ENCODE data around the gene TRIM56. TPM values are rescaled to one million over a fixed set of nuclear protein-coding genes. Genes with fewer than 3 reads are reported as not detected.
A peak's percentile ranks its signal among the peaks of the same experiment; 100 is the strongest.
"Not testable (repeated sequence)": the region's sequence is repeated elsewhere in the genome, so short reads cannot be mapped to it uniquely, and the experiment has no call there.

Gene TRIM56
- total and polyA plus RNA-seq, 2 of the 4 experiments (the other 2 are of a cell fraction) = 3.9 to 5.9 TPM

DNA sequence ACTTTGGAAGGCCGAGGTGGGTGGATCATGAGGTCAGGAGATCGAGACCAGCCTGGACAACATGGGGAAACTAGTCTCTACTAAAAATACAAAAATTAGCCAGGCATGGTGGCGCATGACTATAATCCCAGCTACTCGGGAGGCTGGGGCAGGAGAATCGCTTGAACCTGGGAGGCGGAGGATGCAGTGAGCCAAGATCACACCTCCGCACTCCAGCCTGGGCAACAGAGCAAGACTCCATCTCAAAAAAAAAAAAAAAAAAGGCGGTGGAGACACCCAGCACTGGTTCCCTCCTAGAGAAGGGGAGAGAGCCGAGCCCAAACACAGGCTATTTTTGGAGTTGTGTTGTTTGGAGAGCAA lies 36.3 kb downstream of the TRIM56 start:
- intact Hi-C loops (cut with micrococcal nuclease); H3K9me3 ChIP-seq (ENCODE audit: control insufficient read depth, insufficient read depth, low read length); H3K4me3 ChIP-seq (ENCODE audit: insufficient read depth, low read depth, low read length); DNase-seq; dilution Hi-C loops (cut with HindIII; ENCODE audit: low sequenced_read_pairs, unreplicated experiment); H3K56ac ChIP-seq (ENCODE audit: extremely low read depth, insufficient read depth, low read length); H3K4me2 ChIP-seq (ENCODE audit: low read depth, low read length); H3K9ac ChIP-seq (ENCODE audit: low read depth, low read length); H2AK9ac ChIP-seq (replicated peaks; ENCODE audit: low read depth, low read length, poor library complexity); H3K36me3 ChIP-seq (ENCODE audit: control insufficient read depth, insufficient read depth, low read length); H2AFZ ChIP-seq (replicated peaks; ENCODE audit: low read length, poor library complexity); H3K27me3 ChIP-seq (ENCODE audit: control insufficient read depth, insufficient read depth, low read length); ATAC-seq (ENCODE audit: low read depth); H4K20me1 ChIP-seq (ENCODE audit: insufficient read depth, low read length); CTCF ChIA-PET: not testable (repeated sequence)
- Histone ChIP-seq H4K8ac (ENCODE audit: low read depth in 2 of 2, low read length in 2 of 2) (peak overlapping the region; percentile 50 to 71; a peak in 3 of 4 replicates), H2AK5ac (ENCODE audit: low read depth, low read length) (peak overlapping the region; percentile 97), H2BK20ac (ENCODE audit: low read depth, low read length) (peak overlapping the region; percentile 95), H2BK15ac (ENCODE audit: low read depth, low read length) (peak overlapping the region; percentile 87; the same call in 1 of the 3 replicates), H4K91ac (ENCODE audit: insufficient read depth, low read depth, low read length) (peak overlapping the region; percentile 87), H3K4me1 (ENCODE audit: control insufficient read depth, insufficient read depth, low read length) (peaks cover 28% of the 10 kb centered on the region), H3K9me1 (ENCODE audit: insufficient read depth, low read length) (peaks cover 33% of the 10 kb centered on the region), H3K14ac (replicated peaks; ENCODE audit: low read depth, low read length) (peak overlapping the region; percentile 86), H2BK120ac (ENCODE audit: low read depth, low read length) (peak overlapping the region; percentile 94), H3K79me1 (ENCODE audit: low read depth in 1 of 2, low read length in 2 of 2) (peaks cover 4 to 46% of the 10 kb centered on the region in 2 experiments; a peak in 2 of 4 replicates), H3K18ac (ENCODE audit: low read depth, low read length) (peak overlapping the region; percentile 31; the same call in 1 of the 2 replicates), H4K5ac (ENCODE audit: low read depth, low read length) (peak overlapping the region; percentile 9; the same call in 1 of the 2 replicates), H3K23ac (ENCODE audit: low read depth, low read length) (peak overlapping the region; percentile 84; the same call in 1 of the 2 replicates), H3K27ac (ENCODE audit: insufficient read depth, low read length) (peak overlapping the region; percentile 77), H2BK5ac (ENCODE audit: low read depth, low read length, poor library complexity, severe bottlenecking) (peak overlapping the region; percentile 79), H3K4ac (ENCODE audit: low read depth, low read length) (peak overlapping the region; percentile 97)
- POLR2A ChIA-PET (ENCODE audit: unreplicated experiment) = interaction anchor here (1.0 to 1.1 kb wide), 2 partner anchors 15 to 36 kb away, joined by 3 read pairs; partner anchors contain the start of gene TRIM56
- no CpG with 5 or more reads among the region's 9 CpGs for WGBS, 2 experiments (ENCODE audit: extremely low coverage in 2 of 2, insufficient read length in 1 of 2)
- TSS peak; percentile 67 for BruUV-seq (replicated peaks)
- in situ Hi-C loops (cut with MboI; ENCODE audit: low sequenced_read_pairs) = loop anchor here (25.0 kb wide), 1 partner anchor 684 kb away; the partner anchor contains the start of genes MEPCE, PPP1R35 and ZCWPW1

Measured in IMR-90 (cell line).